MCF 10A (cell line): ENCODE measurements around the gene FLNA. TPM values are rescaled to one million over a fixed set of nuclear protein-coding genes. Genes with fewer than 3 reads are reported as not detected.

Experiments used
- BruUV-seq: library from RNA; stranded (reverse); fragments of 400-500 nt; replicated peaks from 2 replicates; lab custom pipeline; 2021; lab: Mats Ljungman, UMichigan
- CTCF ChIA-PET: fragments of 300-600 bp; sonication (Branson Sonifier 250); formaldehyde crosslinking; extraction: SDS; loops from one replicate; lab custom pipeline; 2021; ENCODE audit warnings: antibody characterized with exemption, inconsistent platforms; lab: Yijun Ruan, JAX
- POLR2A ChIA-PET: fragments of 300-600, 350-650 bp; sonication (Branson Sonifier 250); formaldehyde crosslinking; extraction: SDS; loops from one replicate; lab custom pipeline; 2020; ENCODE audit warnings: antibody characterized with exemption, inconsistent platforms; lab: Yijun Ruan, JAX
- DNase-seq: peaks from one replicate; pipeline ENCODE4 v3.0.0-alpha.2; 2018; ENCODE audit not compliant: unreplicated experiment
- H3K27ac Mint-ChIP-seq: one replicate; pipeline ENCODE4 v1.8.0; 2022; ENCODE audit warnings: mild to moderate bottlenecking, low read depth, mixed read lengths; ENCODE audit not compliant: unreplicated experiment
- H3K27me3 Mint-ChIP-seq: one replicate; pipeline ENCODE4 v1.8.0; 2022; ENCODE audit warnings: mixed read lengths; ENCODE audit not compliant: insufficient read depth, unreplicated experiment
- H3K36me3 Mint-ChIP-seq: one replicate; pipeline ENCODE4 v1.8.0; 2022; ENCODE audit warnings: mild to moderate bottlenecking, moderate library complexity, mixed read lengths; ENCODE audit not compliant: insufficient read depth, unreplicated experiment
- H3K4me1 Mint-ChIP-seq: one replicate; pipeline ENCODE4 v1.8.0; 2022; ENCODE audit warnings: mixed read lengths; ENCODE audit not compliant: insufficient read depth, unreplicated experiment
- H3K4me3 Mint-ChIP-seq: one replicate; pipeline ENCODE4 v1.8.0; 2022; ENCODE audit warnings: mild to moderate bottlenecking, moderate library complexity, mixed read lengths; ENCODE audit not compliant: unreplicated experiment
- H3K9me3 Mint-ChIP-seq: one replicate; pipeline ENCODE4 v1.8.0; 2022; ENCODE audit warnings: mixed read lengths; ENCODE audit not compliant: unreplicated experiment
- CTCF ChIP-seq: fragments of 200-600 bp; IDR thresholded peaks from one replicate; pipeline ENCODE4 v1.8.0; 2022; ENCODE audit warnings: antibody characterized with exemption, mild to moderate bottlenecking; ENCODE audit not compliant: unreplicated experiment
- intact Hi-C: fragments of 100-400 bp; cut with micrococcal nuclease; formaldehyde crosslinking; loops from 2 replicates; pipeline ENCODE4 v1.14.1; 2022
- total RNA-seq: library from RNA; stranded (reverse); gene quantifications from 2 replicates; pipeline ENCODE4 v1.2.3, GENCODE V29; 2022

FLNA gene
- total RNA-seq, 1 experiment from 2014 or later, result 1,218 TPM

GRCh38 chrX:154334496-154334895, 39.9 kb downstream of the FLNA start:
- H3K9me3 Mint-ChIP-seq, result no peaks in the 10 kb centered on the region
- H3K4me3 Mint-ChIP-seq, result no peak overlapping the region
- POLR2A ChIA-PET, result no interaction called here
- no peaks in the 10 kb centered on the region for H3K36me3 Mint-ChIP-seq
- intact Hi-C loops, result no loop called here
- no peaks in the 10 kb centered on the region for H3K4me1 Mint-ChIP-seq
- BruUV-seq, result no TSS peak
- H3K27me3 Mint-ChIP-seq, result peaks cover 61% of the 10 kb centered on the region
- CTCF ChIA-PET, result no interaction called here
- no peak for DNase-seq
- no peak for TF ChIP-seq CTCF
- no peak overlapping the region for H3K27ac Mint-ChIP-seq

GRCh38 chrX:154333837-154334271, 40.6 kb downstream of the FLNA start:
- H3K27me3 Mint-ChIP-seq, result peaks cover 63% of the 10 kb centered on the region
- no peaks in the 10 kb centered on the region for H3K36me3 Mint-ChIP-seq
- no peaks in the 10 kb centered on the region for H3K4me1 Mint-ChIP-seq
- DNase-seq, result no peak
- no peak overlapping the region for H3K4me3 Mint-ChIP-seq
- TF ChIP-seq CTCF, result no peak
- ChIA-PET POLR2A (no interaction called here), CTCF (no interaction called here)
- no peak overlapping the region for H3K27ac Mint-ChIP-seq
- H3K9me3 Mint-ChIP-seq, result no peaks in the 10 kb centered on the region
- intact Hi-C loops, result no loop called here
- no TSS peak for BruUV-seq

- no peak for TF ChIP-seq CTCF
- DNase-seq, result no peak
- ChIA-PET POLR2A (no interaction called here), CTCF (interaction anchor here (0.6 to 0.7 kb wide), 2 partner anchors 17 to 664 kb away, joined by 3 to 5 read pairs; no protein-coding TSS in a partner anchor)
- H3K4me1 Mint-ChIP-seq, result no peaks in the 10 kb centered on the region
- no peaks in the 10 kb centered on the region for H3K9me3 Mint-ChIP-seq
- H3K27me3 Mint-ChIP-seq, result peaks cover 71% of the 10 kb centered on the region
- intact Hi-C loops, result no loop called here
- no peak overlapping the region for H3K4me3 Mint-ChIP-seq
- H3K36me3 Mint-ChIP-seq, result no peaks in the 10 kb centered on the region
- no peak overlapping the region for H3K27ac Mint-ChIP-seq
- BruUV-seq, result no TSS peak
Observed at GRCh38 chrX:154333116-154333515, 41.3 kb downstream of the FLNA start.

- no TSS peak for BruUV-seq
- Mint-ChIP-seq H3K4me1 (no peaks in the 10 kb centered on the region), H3K4me3 (no peak overlapping the region), H3K27me3 (peaks cover 76% of the 10 kb centered on the region), H3K9me3 (no peaks in the 10 kb centered on the region), H3K27ac (no peak overlapping the region), H3K36me3 (no peaks in the 10 kb centered on the region)
- ChIA-PET POLR2A (no interaction called here), CTCF (interaction anchor here (0.6 kb wide), 1 partner anchor 664 kb away, joined by 3 read pairs; no protein-coding TSS in a partner anchor)
- no peak for DNase-seq
- no peak for TF ChIP-seq CTCF
- intact Hi-C loops, result no loop called here
Observed at GRCh38 chrX:154332561-154332960, 41.9 kb downstream of the FLNA start.
